ENCODE data around the gene DFFB. TPM values are rescaled to one million over a fixed set of nuclear protein-coding genes. Genes with fewer than 3 reads are reported as not detected.

The DFFB gene
- total and polyA plus RNA-seq, 2 of the 4 experiments (the other 2 are of a cell fraction), result 6.5 to 7.3 TPM

GRCh38 chr1:3828391-3828790, 28.9 kb upstream of the DFFB start:
- Histone ChIP-seq H2BK120ac (ENCODE audit: low read depth, low read length) (no peak overlapping the region), H3K56ac (ENCODE audit: extremely low read depth, insufficient read depth, low read length) (no peak overlapping the region), H3K27ac (ENCODE audit: insufficient read depth, low read length) (no peak overlapping the region), H4K5ac (ENCODE audit: low read depth, low read length) (no peak overlapping the region), H2AFZ (replicated peaks; ENCODE audit: low read length, poor library complexity) (no peak overlapping the region), H2AK9ac (replicated peaks; ENCODE audit: low read depth, low read length, poor library complexity) (no peak overlapping the region), H2AK5ac (ENCODE audit: low read depth, low read length) (no peak overlapping the region), H4K20me1 (ENCODE audit: insufficient read depth, low read length) (no peaks in the 10 kb centered on the region), H4K8ac (ENCODE audit: low read depth in 2 of 2, low read length in 2 of 2) (no peak overlapping the region), H2BK5ac (ENCODE audit: low read depth, low read length, poor library complexity, severe bottlenecking) (no peak overlapping the region), H2BK20ac (ENCODE audit: low read depth, low read length) (no peak overlapping the region), H3K4me2 (ENCODE audit: low read depth, low read length) (no peak overlapping the region), H3K4ac (ENCODE audit: low read depth, low read length) (no peak overlapping the region), H3K9ac (ENCODE audit: low read depth, low read length) (no peak overlapping the region), H3K36me3 (ENCODE audit: control insufficient read depth, insufficient read depth, low read length) (peaks cover 53% of the 10 kb centered on the region), H3K9me3 (ENCODE audit: control insufficient read depth, insufficient read depth, low read length) (no peaks in the 10 kb centered on the region), H3K9me1 (ENCODE audit: insufficient read depth, low read length) (no peaks in the 10 kb centered on the region; the same call in 1 of the 2 replicates), H2BK15ac (ENCODE audit: low read depth, low read length) (no peak overlapping the region), H4K91ac (ENCODE audit: insufficient read depth, low read depth, low read length) (no peak overlapping the region), H3K4me1 (ENCODE audit: control insufficient read depth, insufficient read depth, low read length) (no peaks in the 10 kb centered on the region), H3K27me3 (ENCODE audit: control insufficient read depth, insufficient read depth, low read length) (no peaks in the 10 kb centered on the region), H3K14ac (replicated peaks; ENCODE audit: low read depth, low read length) (no peak overlapping the region), H3K4me3 (ENCODE audit: insufficient read depth, low read depth, low read length) (no peak overlapping the region), H3K18ac (ENCODE audit: low read depth, low read length) (no peak overlapping the region), H3K23ac (ENCODE audit: low read depth, low read length) (no peak overlapping the region), H3K79me1 (ENCODE audit: low read depth in 1 of 2, low read length in 2 of 2) (no peaks in the 10 kb centered on the region)
- no peak for ATAC-seq (ENCODE audit: low read depth)
- in situ Hi-C loops (cut with MboI; ENCODE audit: low sequenced_read_pairs) (no loop called here), intact Hi-C loops (cut with micrococcal nuclease) (no loop called here), dilution Hi-C loops (cut with HindIII; ENCODE audit: low sequenced_read_pairs, unreplicated experiment) (no loop called here)
- TF ChIP-seq RFX5 (IDR thresholded peaks at IDR 0.05; ENCODE audit: low read depth, low read length) (no peak), POLR2A (IDR thresholded peaks at IDR 0.05; ENCODE audit: low read depth, low read length) (no peak), RAD21 (IDR thresholded peaks at IDR 0.05; ENCODE audit: low read length) (no peak)
- ChIA-PET CTCF (interaction anchor here (0.5 kb wide), 1 partner anchor 29 kb away, joined by 3 read pairs; the partner anchor contains the start of gene DFFB), POLR2A (ENCODE audit: unreplicated experiment) (no interaction called here)
- BruUV-seq (replicated peaks), result no TSS peak
- no CpG with 5 or more reads among the region's 8 CpGs for WGBS, 2 experiments (ENCODE audit: extremely low coverage in 2 of 2, insufficient read length in 1 of 2)
- DNase-seq, result no peak
